ENCODE results near the gene TRAPPC10.
"Not testable (repeated sequence)": the region's sequence is repeated elsewhere in the genome, so short reads cannot be mapped to it uniquely, and the experiment has no call there.

The TRAPPC10 gene

GRCh38 chr21:44155994-44156380 lies 143.9 kb downstream of the TRAPPC10 start:
- H3K27me3 ChIP-seq; H3K4me1 ChIP-seq (ENCODE audit: control insufficient read depth in 1 of 2, insufficient read depth in 1 of 2, low read depth in 1 of 2, low read length in 1 of 2); H3K36me3 ChIP-seq; H3K27ac ChIP-seq; H3K9me3 ChIP-seq; H3K4me3 ChIP-seq (ENCODE audit: low read depth in 1 of 2, low read length in 1 of 2): not testable (repeated sequence)
